NOMO-1 treated with DMSO at 0.1 percent for 48 hours (cell line): ENCODE results near the gene RASGEF1B.

ENCODE experiments used
- DNase-seq: peaks from one replicate; lab custom pipeline; 2025; ENCODE audit not compliant: unreplicated experiment; lab: John Stamatoyannopoulos, UW

RASGEF1B gene

GRCh38 chr4:81399306-81400086 is 72.2 kb downstream of the RASGEF1B start:
- DNase-seq, result no peak

DNA sequence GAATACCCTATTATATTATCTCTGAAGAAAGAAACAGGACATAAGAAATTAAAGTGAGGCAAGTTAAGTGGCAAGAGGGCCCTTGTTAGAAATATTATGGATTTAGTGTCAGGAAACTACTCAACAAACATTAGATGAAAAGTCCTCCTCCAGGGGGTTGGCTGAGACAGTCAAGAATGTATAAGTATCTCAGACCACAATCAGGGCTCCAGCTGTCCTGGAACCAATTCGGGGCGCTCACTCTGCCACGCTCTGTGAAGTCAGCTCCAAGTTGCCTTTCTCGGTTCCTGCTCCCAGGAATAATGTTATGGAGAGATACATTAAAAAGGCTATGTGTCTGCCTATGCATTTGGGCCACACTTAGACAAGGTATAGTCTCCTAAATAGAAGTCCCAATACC is 73.3 kb downstream of the RASGEF1B start:
- no peak for DNase-seq

DNA sequence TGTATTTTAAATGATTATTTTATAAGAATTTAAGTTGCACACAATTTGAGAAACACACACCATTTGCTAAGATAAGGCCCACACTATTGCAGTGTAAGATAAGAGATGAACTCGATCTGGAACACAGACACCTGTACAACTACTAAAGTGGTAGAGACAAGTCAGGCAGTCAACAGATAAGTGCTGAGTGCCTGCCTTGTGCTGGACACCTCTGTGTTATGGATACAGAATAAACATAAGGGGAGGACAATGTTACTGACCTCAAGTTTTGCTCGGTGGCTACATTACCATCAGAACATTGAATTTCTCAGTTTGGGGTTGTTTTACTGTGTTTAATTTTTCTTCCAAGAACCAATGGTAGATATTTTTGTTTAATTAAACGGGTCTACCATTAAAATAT is 74.1 kb downstream of the RASGEF1B start:
- no peak for DNase-seq

- DNase-seq, result no peak
Measured at GRCh38 chr4:81395239-81395638, 76.5 kb downstream of the RASGEF1B start.

- DNase-seq, result no peak
Measured at GRCh38 chr4:81392164-81392563, 79.5 kb downstream of the RASGEF1B start.

DNA sequence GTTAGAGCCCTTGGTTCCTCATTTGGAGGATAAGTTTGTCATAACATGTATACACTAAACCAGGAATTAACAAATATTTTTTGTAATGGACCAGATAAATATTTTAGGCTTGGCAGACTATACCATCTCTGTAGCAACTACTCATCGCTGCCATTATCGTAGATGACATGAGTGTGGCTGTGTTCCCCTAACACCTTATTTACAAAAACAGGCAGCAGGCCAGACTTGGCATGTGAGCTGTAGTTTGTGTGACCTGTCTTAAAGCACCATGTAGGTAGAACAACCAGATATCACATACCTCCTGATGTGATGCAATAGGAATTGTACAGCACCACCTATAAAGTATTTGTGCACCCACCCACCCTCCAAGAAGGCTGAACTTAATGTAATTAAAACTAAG is 82.0 kb downstream of the RASGEF1B start:
- no peak for DNase-seq

DNA sequence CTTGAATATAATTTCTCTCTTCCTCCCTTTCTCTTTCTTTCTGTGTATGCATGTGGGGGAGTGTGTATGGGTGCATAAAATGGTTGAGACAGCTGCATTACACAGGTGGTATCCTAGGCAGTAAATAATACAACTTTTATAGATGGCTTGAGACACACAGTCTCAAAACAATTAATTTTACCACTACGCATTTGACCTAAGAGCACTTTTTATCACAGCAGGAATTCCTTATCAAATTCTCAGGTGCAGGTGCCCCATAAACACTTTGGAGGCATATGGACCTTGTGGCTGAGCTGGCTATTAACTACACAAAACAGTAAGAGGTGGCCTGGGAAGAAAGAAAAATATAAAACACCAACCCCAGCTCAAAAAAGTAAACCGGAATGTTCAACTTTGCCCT is 91.3 kb downstream of the RASGEF1B start:
- no peak for DNase-seq

DNA sequence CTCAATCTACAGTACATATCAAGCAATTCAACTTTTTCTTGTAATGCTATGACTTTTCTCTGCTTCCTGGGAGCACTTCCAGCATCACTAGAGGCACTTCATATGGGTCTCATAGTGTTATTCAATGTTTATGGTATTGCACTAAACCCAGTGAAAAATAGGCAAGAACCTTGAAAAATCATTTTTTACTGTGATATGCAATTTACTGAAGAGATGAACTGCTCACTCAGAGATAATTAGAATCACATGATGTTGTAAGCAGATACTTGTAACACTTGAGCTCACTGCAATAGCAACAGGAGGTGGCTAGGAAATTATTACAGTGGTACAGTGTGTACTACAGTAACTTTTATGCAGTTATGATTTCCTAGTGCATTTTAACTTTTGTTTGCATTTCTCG is 93.3 kb downstream of the RASGEF1B start:
- no peak for DNase-seq

DNA sequence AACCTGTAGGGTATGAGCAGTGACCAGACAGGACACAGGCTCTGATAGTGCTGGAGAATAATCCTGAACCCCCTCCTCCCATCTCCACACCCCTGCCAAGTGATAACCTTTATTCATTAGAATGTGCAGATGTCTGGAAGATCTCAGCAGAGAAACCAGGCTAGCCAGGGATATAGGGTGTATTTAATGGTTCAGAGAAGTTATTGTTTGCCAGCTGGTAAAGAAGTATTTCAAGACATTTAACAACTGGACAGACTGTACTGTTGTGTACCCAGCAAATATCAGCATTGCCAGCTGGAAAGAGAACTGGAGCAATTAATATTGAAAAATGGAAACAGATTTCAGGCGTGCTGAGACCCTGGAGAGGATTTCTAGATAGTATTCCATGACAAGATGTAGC is 94.5 kb downstream of the RASGEF1B start:
- DNase-seq, result no peak

GRCh38 chr4:81376720-81377119 is 95.0 kb downstream of the RASGEF1B start:
- no peak for DNase-seq
